ENCODE measurements around the gene MNT.

MNT gene

DNA sequence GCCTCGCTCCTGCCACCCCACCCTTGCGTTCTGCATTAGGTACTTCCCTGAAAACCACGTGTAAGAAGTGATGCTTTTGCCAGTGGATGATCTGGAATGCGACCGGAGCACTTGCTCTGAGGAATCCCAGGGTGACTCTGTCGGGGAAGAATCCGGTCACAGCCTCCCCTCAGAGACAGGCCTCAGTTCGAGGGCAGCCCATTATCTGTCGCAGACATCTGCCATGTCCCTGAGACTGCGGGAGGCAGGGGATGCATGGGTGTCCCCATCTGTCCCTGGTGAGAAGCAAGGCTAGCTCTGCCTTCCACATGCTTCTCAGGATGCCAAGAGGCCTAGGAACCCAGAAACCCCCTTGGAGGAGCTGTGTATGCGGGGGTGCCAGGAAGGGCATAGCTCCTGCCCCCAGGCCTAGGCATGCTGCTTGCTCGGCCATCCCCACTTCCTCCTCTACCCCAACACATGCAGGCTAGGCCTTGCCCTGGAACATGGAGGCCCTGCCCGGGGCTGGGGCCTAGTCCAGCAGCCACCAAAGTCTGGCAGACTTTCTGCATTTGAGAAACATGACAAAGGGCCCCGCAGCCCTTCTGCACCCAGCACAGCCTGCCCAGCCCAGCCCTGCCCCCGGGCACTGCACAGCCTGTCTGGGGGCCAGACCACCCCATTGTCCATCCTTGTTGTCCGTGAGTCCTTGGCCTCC is 20.5 kb downstream of the MNT start:
- no peak for DNase-seq

DNA sequence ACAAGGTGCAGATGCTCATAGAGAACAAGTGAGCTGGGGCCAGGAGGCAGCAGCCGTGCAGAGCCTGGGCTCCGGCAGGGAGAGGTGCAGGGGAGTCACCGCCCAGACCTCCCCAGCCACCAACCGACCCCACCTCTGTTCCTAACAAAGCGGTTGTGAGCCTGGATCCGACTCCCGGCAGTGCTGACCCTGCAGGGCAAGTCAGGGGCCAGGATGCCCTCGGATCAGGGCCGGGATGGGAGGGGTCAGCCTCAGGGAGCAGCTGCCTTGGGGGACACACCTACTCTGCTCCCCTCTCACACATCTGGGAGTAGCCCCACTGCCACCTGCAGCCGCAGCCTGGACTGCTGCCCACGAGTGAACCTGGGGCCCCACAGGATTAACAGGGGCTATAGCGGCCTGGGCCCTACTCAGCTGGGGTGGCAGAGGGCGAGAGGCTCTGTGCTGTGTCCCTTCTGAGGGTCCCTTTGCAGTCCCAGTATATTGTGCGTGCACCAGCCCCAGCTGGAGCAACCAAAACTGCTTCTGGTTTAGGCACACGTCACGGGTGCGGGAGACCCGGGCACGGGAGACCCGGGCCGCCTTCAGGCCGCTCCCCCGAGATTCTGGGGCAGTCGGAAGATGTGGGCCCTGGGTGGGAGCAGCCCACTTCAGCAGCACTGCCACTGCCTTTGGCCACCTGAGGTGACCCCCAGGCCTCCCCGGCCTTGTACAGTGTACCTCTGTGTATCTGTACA is 21.2 kb downstream of the MNT start:
- no peak for DNase-seq

DNA sequence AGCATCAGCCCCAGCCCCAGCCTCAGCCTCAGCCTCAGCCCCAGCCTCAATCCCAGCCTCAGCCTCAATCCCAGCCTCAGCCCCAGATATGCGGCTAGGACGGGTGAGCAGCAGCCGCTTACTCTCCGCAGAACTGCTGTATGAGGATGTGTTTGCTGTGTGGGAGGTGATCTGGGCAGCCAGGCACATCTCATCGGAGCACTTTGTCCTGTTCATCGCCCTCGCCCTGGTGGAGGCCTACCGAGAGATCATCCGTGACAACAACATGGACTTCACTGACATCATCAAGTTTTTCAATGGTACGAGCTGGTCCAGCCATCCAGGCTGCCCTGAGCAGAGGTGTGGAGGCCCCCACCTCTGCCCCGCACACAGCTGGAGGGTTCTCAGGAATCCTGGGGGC is 22.0 kb downstream of the MNT start:
- DNase-seq: no peak

DNA sequence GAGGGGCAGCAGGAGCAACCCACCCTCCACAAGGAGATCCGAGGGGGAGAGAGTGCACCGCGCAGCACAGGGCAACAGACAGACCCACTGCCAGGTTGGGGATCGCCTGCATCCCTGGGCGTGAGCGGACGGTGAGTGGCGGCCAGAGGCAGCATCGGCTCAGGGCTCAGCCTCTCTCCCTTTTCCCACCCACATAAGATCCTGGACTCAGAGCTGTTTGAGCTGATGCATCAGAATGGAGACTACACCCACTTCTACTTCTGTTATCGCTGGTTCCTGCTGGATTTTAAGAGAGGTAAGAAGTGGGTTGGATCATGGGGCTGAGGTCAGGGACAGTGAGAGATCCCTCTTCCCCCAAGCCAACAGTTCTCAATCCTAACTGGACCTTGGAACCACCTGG is 23.2 kb downstream of the MNT start:
- DNase-seq: no peak

DNA sequence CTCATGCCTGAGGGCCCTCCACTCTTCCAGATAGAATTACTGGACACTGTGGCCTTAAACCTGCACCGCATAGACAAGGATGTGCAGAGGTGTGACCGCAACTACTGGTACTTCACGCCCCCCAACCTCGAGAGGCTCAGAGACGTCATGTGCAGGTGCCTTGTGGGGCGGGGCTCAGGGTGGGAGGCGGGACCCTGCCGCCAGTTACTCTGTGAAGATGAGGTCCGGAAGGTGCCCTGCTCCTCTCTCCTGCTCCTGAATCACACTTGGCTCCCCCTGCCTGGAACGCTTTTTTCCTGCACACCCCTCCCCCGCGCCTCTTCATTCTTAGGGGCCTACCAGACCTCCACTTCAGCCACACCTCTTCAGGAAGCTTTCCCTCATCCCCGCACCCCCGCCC is 24.8 kb downstream of the MNT start:
- DNase-seq: no peak

DNA sequence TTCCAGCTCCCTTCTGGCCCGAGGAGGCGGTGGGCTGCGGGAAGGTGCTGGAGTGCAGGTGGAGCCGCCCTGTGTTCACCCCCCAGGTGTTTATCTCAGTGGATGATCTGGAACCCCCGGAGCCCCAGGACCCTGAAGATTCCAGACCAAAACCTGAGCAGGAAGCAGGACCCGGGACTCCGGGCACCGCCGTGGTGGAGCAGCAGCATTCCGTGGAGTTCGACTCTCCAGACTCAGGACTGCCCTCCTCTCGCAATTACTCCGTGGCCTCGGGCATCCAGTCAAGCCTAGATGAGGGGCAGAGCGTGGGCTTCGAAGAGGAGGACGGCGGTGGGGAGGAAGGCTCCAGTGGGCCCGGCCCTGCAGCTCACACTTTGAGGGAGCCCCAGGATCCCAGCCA is 25.5 kb downstream of the MNT start:
- DNase-seq: no peak

DNA sequence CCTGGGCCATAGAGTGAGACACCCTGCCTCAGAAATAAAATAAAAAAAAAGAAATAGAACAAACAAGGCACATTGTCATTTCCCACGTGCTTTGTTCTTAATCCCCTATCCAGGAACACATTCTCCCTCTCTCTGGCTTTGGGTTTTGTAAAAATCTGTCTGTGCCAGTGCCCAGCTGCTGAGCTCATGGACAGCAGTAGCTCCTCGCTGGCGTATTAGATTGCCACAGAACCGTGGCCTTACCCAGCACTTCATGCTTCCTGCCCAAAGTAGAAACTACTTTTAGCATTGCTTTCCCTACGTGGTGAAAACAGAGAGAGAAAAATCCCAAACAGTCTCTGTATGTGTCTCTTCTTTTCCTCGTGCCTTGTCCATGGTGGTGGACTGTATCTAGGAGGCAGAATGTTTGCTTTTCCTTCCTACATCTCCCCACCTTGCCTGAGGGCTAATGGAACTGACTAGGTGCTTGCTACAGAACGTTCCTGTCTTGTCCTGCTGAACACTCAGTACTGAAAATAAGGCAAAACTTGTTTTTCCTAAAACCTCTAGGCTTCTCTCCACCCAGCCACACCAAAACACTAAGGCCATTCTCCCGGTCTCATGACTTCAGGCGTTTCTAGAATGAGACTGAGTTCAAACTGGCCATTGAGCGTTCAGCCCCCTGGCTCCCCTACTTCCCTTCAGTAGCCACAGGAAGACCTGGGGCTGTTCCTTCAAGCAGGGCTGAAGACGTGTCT is 26.1 kb downstream of the MNT start:
- no peak for DNase-seq

DNA sequence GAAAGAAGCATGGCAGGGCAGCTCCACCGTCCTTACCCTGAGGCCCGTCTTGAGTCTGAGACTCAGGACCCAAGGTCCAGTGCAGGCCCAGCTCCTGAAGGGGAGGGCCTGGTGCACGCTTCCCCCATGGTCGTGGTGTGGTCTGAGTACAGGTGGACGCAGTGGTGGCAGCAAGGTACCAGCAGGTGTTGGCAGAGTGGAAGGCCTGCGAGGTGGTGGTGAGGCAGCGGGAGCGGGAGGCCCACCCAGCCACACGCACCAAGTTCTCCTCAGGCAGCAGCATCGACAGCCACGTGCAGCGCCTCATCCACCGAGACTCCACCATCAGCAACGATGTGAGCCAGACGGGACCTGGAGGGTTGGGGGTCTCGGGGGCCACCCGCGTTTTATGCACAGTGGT is 27.7 kb downstream of the MNT start:
- DNase-seq: no peak

DNA sequence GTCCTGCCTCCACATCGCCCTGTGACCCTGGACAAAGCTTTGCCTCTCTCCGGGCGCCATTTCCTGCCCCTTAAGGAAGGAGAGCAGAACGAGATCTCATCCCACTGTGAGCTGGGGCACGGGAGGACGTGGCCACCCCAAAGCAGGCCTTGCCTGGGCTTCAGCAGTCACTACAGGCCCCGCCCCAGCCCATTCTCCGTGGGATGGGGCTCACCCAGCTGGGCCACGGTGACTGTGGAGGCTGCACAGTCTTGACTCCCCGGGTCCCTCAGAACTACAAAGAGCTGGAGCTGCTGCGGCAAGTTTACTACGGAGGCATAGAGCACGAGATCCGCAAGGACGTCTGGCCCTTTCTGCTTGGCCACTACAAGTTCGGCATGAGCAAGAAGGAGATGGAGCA is 28.2 kb downstream of the MNT start:
- DNase-seq: no peak

DNA sequence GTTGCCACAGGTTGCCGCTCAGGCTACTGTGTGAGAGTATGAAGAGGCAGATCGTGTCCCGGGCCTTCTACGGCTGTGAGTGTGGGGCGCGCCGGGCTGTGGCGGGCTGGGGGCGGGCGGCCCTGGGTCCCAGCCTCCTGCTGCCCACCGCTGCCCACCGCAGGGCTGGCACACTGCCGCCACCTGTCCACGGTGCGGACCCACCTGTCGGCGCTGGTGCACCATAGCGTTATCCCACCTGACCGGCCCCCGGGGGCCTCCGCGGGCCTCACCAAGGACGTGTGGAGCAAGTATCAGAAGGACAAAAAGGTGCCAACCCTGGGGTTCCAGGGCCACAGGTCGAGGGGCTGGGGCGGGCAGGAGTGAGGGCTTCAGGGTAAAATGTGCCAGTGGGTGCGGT is 28.7 kb downstream of the MNT start:
- no peak for DNase-seq

DNA sequence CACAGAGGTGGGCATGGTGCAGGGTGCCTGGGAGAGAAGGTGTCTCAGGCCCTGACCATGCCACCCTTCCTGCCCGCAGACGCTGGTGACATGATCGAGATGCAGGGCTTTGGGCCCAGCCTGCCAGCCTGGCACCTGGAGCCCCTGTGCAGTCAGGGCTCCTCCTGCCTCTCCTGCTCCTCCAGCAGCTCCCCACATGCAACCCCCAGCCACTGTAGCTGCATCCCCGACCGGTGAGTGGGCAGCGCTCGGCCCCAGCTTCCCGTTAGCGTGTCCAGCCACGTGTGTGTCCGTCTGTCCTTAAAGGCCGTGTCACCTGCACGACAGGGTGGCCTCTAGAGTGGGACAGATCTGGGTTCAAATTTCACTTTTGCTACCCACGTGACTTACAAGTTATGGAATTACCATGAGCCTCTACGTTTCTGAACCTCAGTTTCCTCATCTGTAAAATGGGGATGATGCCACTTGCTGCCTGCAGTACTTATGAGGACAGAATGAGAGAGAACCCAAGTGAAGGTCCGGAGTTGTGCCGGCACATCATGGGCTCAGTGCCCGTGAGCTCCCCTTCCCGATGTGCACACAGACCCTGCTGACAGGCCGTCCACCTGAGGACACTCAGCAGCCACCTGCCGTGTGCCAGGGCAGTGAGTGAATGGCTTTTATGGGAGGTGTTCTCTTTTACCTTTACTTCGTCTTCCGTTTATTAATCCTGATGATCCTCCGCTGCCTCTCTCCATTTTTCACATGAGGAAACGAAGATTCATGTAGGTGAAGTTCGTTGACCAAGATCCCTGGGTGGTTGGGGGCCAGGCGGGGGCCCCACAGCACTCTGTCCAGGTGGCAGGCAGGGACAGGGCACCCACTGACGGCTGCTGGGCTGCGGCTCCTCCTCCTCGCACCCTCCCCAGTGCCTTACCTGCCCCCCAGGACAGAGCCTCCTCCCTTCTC is 29.4 kb downstream of the MNT start:
- no peak for DNase-seq

DNA sequence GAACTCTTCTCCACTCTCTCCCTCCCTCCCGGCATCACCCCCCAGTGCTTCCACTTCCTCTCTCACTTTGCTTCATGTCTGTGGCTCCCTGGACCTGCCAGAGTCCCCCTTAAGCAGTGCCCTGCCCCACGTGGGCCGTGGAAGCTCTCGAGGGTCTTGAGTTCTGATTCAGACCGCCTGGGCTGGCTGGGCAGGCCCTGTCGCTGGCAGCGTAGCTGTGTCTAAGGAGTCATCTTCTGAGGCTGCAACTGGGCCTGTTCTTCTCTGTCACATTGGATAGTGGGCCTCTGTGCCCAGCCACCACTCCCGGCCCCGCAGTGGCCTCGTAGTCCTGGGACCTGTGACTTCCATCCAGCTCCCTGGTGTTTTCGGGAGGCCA is 30.7 kb downstream of the MNT start:
- no peak for DNase-seq

DNA sequence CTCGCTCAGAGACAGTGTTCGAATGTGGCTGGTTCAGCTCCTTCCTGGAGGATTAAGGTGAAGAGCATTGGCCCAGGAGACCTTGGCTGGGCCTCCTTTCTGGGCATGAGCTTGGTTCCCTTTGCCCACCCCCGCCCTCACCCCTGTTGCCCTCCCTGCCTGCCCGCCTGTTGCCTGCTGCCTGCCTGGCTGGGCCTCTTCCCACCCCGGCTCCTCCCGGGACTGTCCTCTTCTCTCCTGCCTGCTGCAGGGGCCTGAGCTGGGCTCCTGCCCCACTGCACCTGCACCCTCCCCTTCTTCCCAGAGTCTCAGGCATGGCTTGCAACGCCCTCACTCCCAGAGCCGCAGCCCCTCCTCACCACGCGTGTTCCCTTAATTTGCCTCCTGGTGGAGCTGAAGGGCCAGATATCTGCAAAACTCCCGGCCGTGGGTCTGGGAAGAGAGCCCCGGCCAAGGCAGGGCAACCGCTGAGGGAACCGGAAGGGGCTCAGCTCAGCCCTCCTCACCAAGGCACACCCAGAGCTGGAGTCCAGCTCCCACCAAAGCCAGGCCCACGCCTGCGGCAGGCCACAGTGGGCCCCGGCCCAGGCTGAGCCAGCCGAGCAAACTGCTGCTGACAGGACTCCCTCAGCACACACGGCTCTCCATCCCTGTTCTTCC is 31.2 kb downstream of the MNT start:
- no peak for DNase-seq

DNA sequence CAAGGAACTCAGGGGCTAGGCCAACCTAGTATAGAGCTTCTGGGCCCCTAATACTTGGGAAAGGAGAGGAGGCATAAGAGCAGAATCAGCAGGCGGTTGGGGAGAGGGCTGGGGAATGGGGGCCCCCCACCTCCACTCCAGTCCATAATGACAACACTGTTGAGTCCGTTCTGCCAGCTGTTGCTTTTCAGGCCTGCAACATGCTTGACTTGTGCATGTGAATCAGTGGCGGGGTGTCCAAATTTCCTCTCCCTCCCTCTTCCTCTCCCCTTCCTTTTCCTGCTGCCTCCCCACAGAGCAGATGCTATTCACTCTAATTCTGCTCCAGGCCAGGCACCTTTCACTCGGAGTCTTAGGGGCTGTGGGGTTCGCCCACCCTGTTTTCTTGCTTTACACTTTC is 31.8 kb downstream of the MNT start:
- no peak for DNase-seq

DNA sequence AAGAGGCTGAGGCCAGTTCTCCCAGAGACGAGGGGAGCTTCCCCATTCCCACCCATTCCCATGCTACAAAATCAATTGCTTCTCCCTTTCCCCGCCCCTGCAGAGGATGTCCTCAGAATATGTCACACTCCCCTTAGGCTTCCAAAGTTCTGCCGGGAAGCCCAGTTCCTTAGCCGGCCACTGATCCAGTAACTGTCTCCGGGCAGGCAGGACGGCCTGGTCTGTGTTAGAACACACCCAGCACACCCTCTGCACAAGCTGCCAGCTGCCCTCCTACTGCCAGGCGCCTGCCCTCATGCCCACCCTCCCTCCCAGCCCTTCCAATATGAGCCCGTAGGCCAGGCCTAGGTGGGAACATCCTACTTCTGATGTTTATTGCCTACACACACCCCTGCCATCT is 32.5 kb downstream of the MNT start:
- no peak for DNase-seq

DNA sequence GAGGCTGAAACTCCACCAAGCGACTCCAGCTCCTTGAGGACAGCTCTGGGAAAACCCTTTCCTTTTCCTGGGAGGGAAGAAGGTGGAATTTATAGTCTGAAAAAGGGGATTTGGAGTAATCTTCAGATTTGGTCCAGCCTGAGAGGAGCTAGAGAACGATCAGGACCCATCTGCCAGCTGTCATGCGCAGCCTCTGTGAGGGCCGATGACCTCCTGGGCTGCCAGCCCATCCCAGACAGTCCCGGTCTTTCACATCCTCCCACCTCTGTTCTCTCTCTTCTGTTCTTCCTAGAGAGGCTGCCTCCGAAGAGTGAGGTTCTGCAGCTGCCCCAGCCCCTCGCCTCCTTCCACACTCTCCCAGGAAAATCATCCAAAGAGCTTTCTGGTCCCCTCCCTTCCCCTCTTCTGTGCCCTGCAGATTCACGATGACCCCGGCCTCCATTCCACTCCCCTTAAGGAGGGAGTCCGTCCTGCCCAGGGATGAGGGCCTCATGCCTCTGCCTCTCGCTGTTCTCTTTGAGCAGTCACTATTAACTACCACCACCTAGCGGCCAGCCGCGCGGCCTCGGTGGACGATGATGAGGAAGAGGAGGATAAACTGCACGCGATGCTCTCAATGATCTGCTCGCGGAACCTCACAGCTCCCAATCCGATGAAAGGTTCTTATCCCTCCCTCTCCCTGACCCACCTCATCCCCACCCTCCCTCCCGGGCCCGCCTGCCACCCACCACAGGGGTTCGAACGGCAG is 33.9 kb downstream of the MNT start:
- no peak for DNase-seq

DNA sequence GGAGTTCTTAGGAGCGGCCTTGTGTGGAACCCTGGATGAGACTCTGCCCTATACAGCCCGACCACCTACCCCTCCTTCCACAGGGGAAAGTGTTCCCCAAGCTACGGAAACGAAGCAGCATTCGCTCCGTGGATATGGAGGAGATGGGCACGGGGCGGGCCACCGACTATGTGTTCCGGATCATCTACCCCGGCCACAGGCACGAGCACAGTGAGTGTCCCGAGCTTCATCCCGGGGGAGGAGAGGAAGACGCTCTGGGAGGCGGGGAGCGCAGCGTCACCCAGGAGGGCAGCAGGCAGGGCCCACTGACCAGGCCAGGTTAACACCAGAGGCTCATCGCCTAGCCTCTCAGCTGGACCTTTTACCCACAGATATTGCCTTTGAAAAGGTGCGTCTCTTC is 35.7 kb downstream of the MNT start:
- no peak for DNase-seq

DNA sequence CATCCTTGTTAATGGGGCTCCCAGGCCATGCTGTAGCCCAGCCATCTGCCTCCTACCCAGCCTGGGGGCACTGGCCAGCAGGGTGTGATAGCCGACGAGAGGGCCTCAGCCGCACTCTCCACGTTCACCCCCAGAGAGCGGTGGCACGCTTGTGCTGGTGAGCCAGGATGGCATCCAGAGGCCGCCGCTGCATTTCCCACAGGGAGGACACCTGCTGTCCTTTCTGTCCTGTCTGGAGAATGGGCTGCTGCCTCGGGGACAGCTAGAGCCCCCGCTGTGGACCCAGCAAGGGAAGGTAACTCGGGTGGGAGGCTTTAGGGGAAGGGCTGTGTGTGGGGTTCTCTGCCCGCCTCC is 36.1 kb downstream of the MNT start:
- DNase-seq: no peak

DNA sequence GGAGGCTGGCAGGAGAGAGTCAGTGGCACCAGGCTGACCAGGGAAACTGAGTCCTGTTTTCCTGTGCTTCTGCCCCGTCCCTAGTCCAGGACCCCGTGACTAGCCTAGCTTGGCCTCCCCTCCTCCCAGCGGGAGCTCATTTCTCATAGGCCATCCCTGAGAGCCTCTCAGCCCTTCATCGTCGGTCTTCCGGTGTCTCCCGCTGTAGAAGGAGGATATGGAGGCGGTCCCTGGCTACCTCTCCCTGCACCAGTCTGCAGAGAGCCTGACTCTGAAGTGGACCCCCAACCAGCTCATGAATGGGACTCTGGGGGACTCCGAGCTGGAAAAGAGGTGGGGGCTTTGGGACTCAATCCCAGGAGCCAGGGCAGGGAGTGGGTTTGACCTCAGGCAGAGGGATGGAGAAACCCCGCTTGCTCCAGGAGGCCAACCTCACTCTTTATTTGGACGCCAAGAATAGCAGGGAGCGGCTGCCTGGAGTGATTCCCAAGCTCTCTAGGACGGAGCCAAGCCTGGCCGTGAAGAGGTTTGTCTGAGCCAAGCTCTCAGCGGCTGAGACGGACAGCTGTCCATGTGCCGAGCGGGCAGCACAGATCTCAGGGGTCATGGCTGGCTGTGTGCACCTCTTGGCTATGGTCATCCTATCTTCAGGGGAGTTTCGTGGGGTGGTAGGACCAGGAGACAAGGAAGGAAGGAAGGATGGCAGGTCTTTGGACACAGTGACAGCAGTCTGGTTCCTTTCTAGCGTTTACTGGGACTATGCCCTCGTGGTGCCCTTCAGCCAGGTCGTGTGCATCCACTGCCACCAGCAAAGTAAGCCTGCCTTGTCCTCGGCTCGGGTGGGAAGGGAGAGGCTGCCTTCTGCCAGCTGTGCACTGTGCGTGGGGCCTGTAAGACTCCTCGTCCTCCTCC is 36.8 kb downstream of the MNT start:
- DNase-seq: no peak

DNA sequence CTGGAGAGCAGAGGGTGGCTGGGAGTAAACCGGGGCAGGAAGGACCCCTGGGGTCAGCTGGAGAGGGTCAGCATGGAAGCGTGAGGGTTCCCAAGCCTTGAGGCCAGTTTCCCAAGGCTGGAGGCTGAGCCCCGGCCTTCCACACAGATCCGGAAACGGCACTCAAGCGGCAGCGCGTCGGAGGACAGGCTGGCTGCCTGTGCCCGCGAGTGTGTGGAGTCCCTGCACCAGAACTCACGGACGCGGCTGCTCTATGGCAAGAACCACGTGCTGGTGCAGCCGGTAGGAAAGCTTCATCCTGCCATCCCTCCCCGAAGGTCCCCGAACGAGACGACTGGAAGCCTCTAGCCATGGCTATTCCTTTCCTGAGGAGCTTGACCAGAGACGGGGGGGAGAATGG is 37.5 kb downstream of the MNT start:
- DNase-seq: no peak

DNA sequence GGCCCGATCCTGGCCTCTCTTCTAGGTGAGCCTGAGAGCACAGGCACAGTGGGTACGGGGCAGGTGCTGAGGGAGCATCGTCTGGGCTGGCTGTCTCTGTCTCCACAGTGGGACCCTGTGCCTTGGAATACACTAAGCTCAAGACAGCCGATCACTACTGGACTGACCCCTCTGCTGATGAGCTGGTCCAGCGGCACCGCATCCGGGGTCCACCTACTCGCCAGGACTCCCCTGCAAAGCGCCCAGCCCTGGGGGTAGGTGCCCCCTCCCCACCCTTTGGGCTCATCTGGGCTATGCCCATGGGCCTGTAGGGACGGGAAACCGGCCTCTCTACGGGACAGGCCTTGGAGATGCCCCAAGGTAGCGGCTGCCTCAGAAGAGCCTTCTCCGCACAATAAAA is 38.0 kb downstream of the MNT start:
- no peak for DNase-seq
